IMR-90 (cell line): ENCODE measurements around the gene BCAS3. TPM values are rescaled to one million over a fixed set of nuclear protein-coding genes. Genes with fewer than 3 reads are reported as not detected.

Experiments used
- ATAC-seq: fragments of 200-7000 bp; cut with Tn5 transposase; 2 replicates; pipeline ENCODE4 v1.9.1; 2020; ENCODE audit warnings: low read depth, mild to moderate bottlenecking, moderate library complexity
- BruUV-seq: library from RNA; stranded (reverse); fragments of 400-500 nt; replicated peaks from 2 replicates; lab custom pipeline; 2021; lab: Mats Ljungman, UMichigan
- CTCF ChIA-PET: fragments of 300-600 bp; formaldehyde crosslinking; extraction: SDS; loops from one replicate; lab custom pipeline; 2021; ENCODE audit warnings: antibody characterized with exemption; lab: Yijun Ruan, JAX
- POLR2A ChIA-PET: fragments of 300-600 bp; sonication (Branson Sonifier 250); formaldehyde crosslinking; loops from one replicate; lab custom pipeline; 2022; ENCODE audit warnings: antibody characterized with exemption; ENCODE audit not compliant: unreplicated experiment; lab: Charles Lee
- DNase-seq: peaks from one replicate; pipeline ENCODE4 v3.0.0; 2013
- H2AFZ ChIP-seq: replicated peaks from 2 replicates; pipeline ENCODE3; 2013; ENCODE audit warnings: low read length, mild to moderate bottlenecking; ENCODE audit not compliant: poor library complexity
- H2AK5ac ChIP-seq: 2 replicates; pipeline ENCODE4 v1.6.1; 2013; ENCODE audit warnings: low read depth, low read length, inconsistent platforms
- H2AK9ac ChIP-seq: replicated peaks from 2 replicates; pipeline ENCODE3; 2013; ENCODE audit warnings: mild to moderate bottlenecking, low read depth, low read length, moderate library complexity; ENCODE audit not compliant: poor library complexity
- H2BK120ac ChIP-seq: 2 replicates; pipeline ENCODE4 v1.6.1; 2013; ENCODE audit warnings: low read depth, low read length, inconsistent platforms
- H2BK15ac ChIP-seq: 3 replicates; pipeline ENCODE4 v1.6.1; 2013; ENCODE audit warnings: low read depth, low read length, inconsistent platforms
- H2BK20ac ChIP-seq: 2 replicates; pipeline ENCODE4 v1.6.1; 2013; ENCODE audit warnings: low read depth, mild to moderate bottlenecking, inconsistent platforms, low read length, moderate library complexity
- H2BK5ac ChIP-seq: 2 replicates; pipeline ENCODE4 v1.6.1; 2013; ENCODE audit warnings: mild to moderate bottlenecking, low read depth, low read length, inconsistent platforms; ENCODE audit not compliant: poor library complexity, severe bottlenecking
- H3K14ac ChIP-seq: replicated peaks from 2 replicates; pipeline ENCODE4 v1.6.1; 2013; ENCODE audit warnings: low read depth, low read length, inconsistent platforms
- H3K18ac ChIP-seq: 2 replicates; pipeline ENCODE4 v1.6.1; 2013; ENCODE audit warnings: low read depth, low read length, control low read depth
- H3K23ac ChIP-seq: 2 replicates; pipeline ENCODE4 v1.6.1; 2013; ENCODE audit warnings: low read depth, low read length, inconsistent platforms
- H3K27ac ChIP-seq: 2 replicates; pipeline ENCODE4 v1.5.1; 2013; ENCODE audit warnings: mild to moderate bottlenecking, control low read depth, low read length; ENCODE audit not compliant: insufficient read depth
- H3K27me3 ChIP-seq: 2 replicates; pipeline ENCODE4 v1.6.1; 2013; ENCODE audit warnings: low read length; ENCODE audit not compliant: control insufficient read depth, insufficient read depth
- H3K36me3 ChIP-seq: 2 replicates; pipeline ENCODE4 v1.6.1; 2013; ENCODE audit warnings: low read length, mixed read lengths; ENCODE audit not compliant: control insufficient read depth, insufficient read depth
- H3K4ac ChIP-seq: 2 replicates; pipeline ENCODE4 v1.6.1; 2013; ENCODE audit warnings: low read depth, low read length, inconsistent platforms
- H3K4me1 ChIP-seq: 2 replicates; pipeline ENCODE4 v1.6.1; 2013; ENCODE audit warnings: low read length, mixed read lengths; ENCODE audit not compliant: control insufficient read depth, insufficient read depth
- H3K4me2 ChIP-seq: 2 replicates; pipeline ENCODE4 v1.6.1; 2013; ENCODE audit warnings: low read depth, mild to moderate bottlenecking, control low read depth, low read length, moderate library complexity
- H3K4me3 ChIP-seq: 2 replicates; pipeline ENCODE4 v1.5.1; 2013; ENCODE audit warnings: low read depth, mild to moderate bottlenecking, control low read depth, low read length, moderate library complexity; ENCODE audit not compliant: insufficient read depth
- H3K56ac ChIP-seq: 2 replicates; pipeline ENCODE4 v1.6.1; 2013; ENCODE audit warnings: low read length, inconsistent platforms; ENCODE audit not compliant: insufficient read depth; ENCODE audit errors: extremely low read depth
- H3K79me1 ChIP-seq, 2 experiments: 2 replicates each; pipeline ENCODE4 v1.6.1; 2013; ENCODE audit warnings: low read length in 2 of 2, inconsistent platforms in 1 of 2, low read depth in 1 of 2
- H3K9ac ChIP-seq: 2 replicates; pipeline ENCODE4 v1.6.1; 2013; ENCODE audit warnings: low read depth, low read length, control low read depth
- H3K9me1 ChIP-seq: 2 replicates; pipeline ENCODE4 v1.6.1; 2013; ENCODE audit warnings: low read length, inconsistent platforms; ENCODE audit not compliant: insufficient read depth
- H3K9me3 ChIP-seq: 2 replicates; pipeline ENCODE4 v1.6.1; 2013; ENCODE audit warnings: low read length; ENCODE audit not compliant: control insufficient read depth, insufficient read depth
- H4K20me1 ChIP-seq: 2 replicates; pipeline ENCODE4 v1.6.1; 2013; ENCODE audit warnings: low read length, inconsistent platforms; ENCODE audit not compliant: insufficient read depth
- H4K5ac ChIP-seq: 2 replicates; pipeline ENCODE4 v1.6.1; 2013; ENCODE audit warnings: mild to moderate bottlenecking, low read depth, low read length, control low read depth
- H4K8ac ChIP-seq, 2 experiments: 2 replicates each; pipeline ENCODE4 v1.6.1; 2013; ENCODE audit warnings: low read depth in 2 of 2, low read length in 2 of 2, control low read depth in 1 of 2, inconsistent platforms in 1 of 2
- H4K91ac ChIP-seq: 2 replicates; pipeline ENCODE4 v1.6.1; 2013; ENCODE audit warnings: low read depth, low read length, inconsistent platforms; ENCODE audit not compliant: insufficient read depth
- BHLHE40 ChIP-seq: fragments of 150-350 bp; IDR thresholded peaks from 2 replicates; pipeline ENCODE4 v1.6.1; 2016; ENCODE audit warnings: mild to moderate bottlenecking, low read depth, low read length
- CEBPB ChIP-seq: IDR thresholded peaks from 2 replicates; pipeline ENCODE4 v1.6.1; 2012; ENCODE audit warnings: low read depth, low read length, improper control_type of control experiment
- NFE2L2 ChIP-seq: fragments of 150-350 bp; IDR thresholded peaks from 2 replicates; pipeline ENCODE4 v1.6.1; 2016; ENCODE audit warnings: low read depth, mild to moderate bottlenecking, low read length
- SMC3 ChIP-seq: fragments of 150-350 bp; IDR thresholded peaks from 2 replicates; pipeline ENCODE4 v1.6.1; 2016; ENCODE audit warnings: low read depth, mild to moderate bottlenecking, antibody characterized with exemption, low read length, moderate library complexity
- WGBS, 2 experiments: methylation state at CpG; one replicate each; pipeline versions ENCODE4 v1.1.5 to v1.1.7; 2013; ENCODE audit warnings: missing lambda C conversion rate in 2 of 2; ENCODE audit not compliant: insufficient read length in 1 of 2; ENCODE audit errors: extremely low coverage in 2 of 2; 5-methylcytosine and 5-hydroxymethylcytosine counted together
- dilution Hi-C: fragments of 300-500 bp; cut with HindIII; formaldehyde crosslinking; loops from one replicate; pipeline ENCODE4 v1.14.3; 2018; ENCODE audit warnings: low sequenced_read_pairs; ENCODE audit not compliant: unreplicated experiment
- in situ Hi-C: fragments of 300-500 bp; cut with MboI; formaldehyde crosslinking; loops from 3 replicates; pipeline ENCODE4 v1.14.3; 2019; ENCODE audit warnings: low sequenced_read_pairs, inconsistent platforms, mixed read lengths
- intact Hi-C: fragments of 100-400 bp; cut with micrococcal nuclease; formaldehyde crosslinking; loops from 2 replicates; pipeline ENCODE4 v1.10.0; 2022
- polyA plus RNA-seq, 3 experiments: library from polyadenylated mRNA; depleted of rRNA; stranded (reverse); fragments of >200 nt; gene quantifications; 2 replicates each; pipeline ENCODE4 v1.2.3, GENCODE V29; 2012; ENCODE audit warnings: low replicate concordance in 1 of 3
- total RNA-seq: library from RNA; depleted of rRNA; stranded (reverse); fragments of >200 nt; gene quantifications from 2 replicates; pipeline ENCODE4 v1.2.3, GENCODE V29; 2012
- TF ChIP-seq, protein P1 (sequence below): fragments of 150-350 bp; IDR thresholded peaks from 2 replicates; pipeline ENCODE4 v1.6.1; 2017; ENCODE audit warnings: mild to moderate bottlenecking, antibody characterized with exemption, low read length, low read depth

Gene BCAS3
- total and polyA plus RNA-seq, 2 of the 4 experiments (the other 2 are of a cell fraction) = 6.3 to 27.1 TPM

DNA sequence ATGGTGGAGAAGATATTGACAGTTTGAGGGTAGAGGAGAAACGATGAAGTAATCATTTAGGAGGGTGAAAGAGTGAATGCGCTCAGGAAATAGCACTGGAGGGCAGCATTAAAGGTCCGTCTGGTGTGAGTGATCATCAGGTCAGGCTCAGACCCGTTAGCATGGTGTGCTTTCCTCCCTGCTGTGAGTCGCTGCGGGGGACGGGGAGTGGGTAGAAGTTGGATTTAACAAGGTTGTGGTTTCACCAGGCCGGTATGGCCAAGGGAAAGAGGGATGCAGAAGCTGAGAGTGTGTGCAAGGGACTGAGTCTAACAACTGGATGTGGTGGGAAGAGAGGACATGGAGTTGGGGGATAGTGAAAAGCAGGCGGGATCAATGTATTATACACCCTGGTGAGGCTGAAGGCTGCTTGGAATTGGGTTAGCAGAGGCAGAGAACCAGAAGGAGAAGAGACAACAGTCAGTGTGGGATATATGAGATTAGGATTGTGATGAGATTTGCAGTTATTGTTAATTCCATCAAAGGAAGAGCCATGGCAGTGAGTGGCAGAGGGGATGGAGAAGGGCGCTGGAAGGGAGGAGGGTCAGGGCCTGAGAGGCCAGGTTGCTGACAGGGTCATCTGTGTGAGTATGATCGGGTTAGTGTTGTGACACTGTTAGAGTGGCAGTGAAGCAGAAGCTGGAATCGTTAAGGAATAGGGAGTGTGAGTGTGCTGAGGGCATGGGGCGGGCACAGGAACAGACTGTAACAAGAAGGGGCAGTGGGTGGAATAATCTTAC is 663.0 kb downstream of the BCAS3 start (continued):
- TF ChIP-seq, protein P1, sequence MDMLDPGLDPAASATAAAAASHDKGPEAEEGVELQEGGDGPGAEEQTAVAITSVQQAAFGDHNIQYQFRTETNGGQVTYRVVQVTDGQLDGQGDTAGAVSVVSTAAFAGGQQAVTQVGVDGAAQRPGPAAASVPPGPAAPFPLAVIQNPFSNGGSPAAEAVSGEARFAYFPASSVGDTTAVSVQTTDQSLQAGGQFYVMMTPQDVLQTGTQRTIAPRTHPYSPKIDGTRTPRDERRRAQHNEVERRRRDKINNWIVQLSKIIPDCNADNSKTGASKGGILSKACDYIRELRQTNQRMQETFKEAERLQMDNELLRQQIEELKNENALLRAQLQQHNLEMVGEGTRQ = no peak

DNA sequence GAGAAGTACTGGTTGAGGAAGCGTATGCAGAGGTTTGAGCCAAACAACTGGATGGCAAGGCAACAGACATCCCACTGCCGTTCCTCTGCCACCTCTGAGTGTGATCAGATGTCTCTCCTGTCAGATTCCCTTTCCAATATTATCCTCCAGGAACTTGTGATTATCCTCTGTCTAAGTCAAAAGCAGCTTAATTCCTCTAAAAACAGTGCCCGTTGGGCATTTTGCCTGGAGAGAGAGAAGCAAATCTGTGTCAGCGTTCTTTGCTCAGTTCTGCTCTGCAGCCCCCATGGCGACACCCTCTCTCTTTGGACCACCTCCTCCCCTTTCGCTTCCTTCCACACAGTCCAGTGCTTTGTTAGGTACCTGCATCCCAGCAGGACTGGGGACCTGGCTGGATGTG is 665.9 kb downstream of the BCAS3 start:
- intact Hi-C loops = no loop called here
- DNase-seq (no peak), ATAC-seq (no peak)
- H3K9me1 ChIP-seq = peaks cover 20% of the 10 kb centered on the region
- H3K9me3 ChIP-seq = no peaks in the 10 kb centered on the region
- in situ Hi-C loops = no loop called here
- no peak overlapping the region for H3K4me2 ChIP-seq
- 0 out of 2 replicates have a peak overlapping the region, but pooled peaks have one; percentile 15 for H3K14ac ChIP-seq
- H3K9ac ChIP-seq = no peak overlapping the region
- no peak overlapping the region for H2BK5ac ChIP-seq
- H2BK15ac ChIP-seq = 0 out of 3 replicates have a peak overlapping the region, but pooled peaks have one; percentile 41
- no peak overlapping the region for H2AK9ac ChIP-seq
- POLR2A ChIA-PET = no interaction called here
- peak overlapping the region; percentile 5; the same call in 1 of the 2 replicates for H3K4ac ChIP-seq
- 0 out of 4 replicates have a peak overlapping the region, but pooled peaks of 1 of the 2 experiments have one; percentile 9 for H4K8ac ChIP-seq
- H2AFZ ChIP-seq = peak overlapping the region; percentile 48
- H2BK20ac ChIP-seq = no peak overlapping the region
- H4K91ac ChIP-seq = no peak overlapping the region
- peaks cover 8% of the 10 kb centered on the region for H3K4me1 ChIP-seq
- no peak overlapping the region for H2BK120ac ChIP-seq
- no peaks in the 10 kb centered on the region for H4K20me1 ChIP-seq
- H3K18ac ChIP-seq = no peak overlapping the region
- 100% methylated on average over 1 of the region's 6 CpGs; no CpG with 5 or more reads in 1 of the 2 experiments for WGBS, 2 experiments
- H3K27ac ChIP-seq = no peak overlapping the region
- H3K27me3 ChIP-seq = no peaks in the 10 kb centered on the region
- H3K56ac ChIP-seq = no peak overlapping the region
- dilution Hi-C loops = no loop called here
- CTCF ChIA-PET = no interaction called here
- H3K79me1 ChIP-seq = peaks cover 0 to 21% of the 10 kb centered on the region in 2 experiments; a peak in 3 of 4 replicates
- TF ChIP-seq CEBPB = no peak
- TF ChIP-seq BHLHE40 = no peak
- TF ChIP-seq NFE2L2 = no peak
- TF ChIP-seq SMC3 = no peak
- H2AK5ac ChIP-seq = peak overlapping the region; percentile 27; the same call in 1 of the 2 replicates
- H4K5ac ChIP-seq = no peak overlapping the region
- H3K23ac ChIP-seq = no peak overlapping the region
- H3K36me3 ChIP-seq = no peaks in the 10 kb centered on the region
- H3K4me3 ChIP-seq = no peak overlapping the region
- no TSS peak for BruUV-seq
